DND-41 (cell line): ENCODE measurements around the gene SLCO4A1.

ENCODE experiments used
- CTCF ChIP-seq: IDR thresholded peaks from 2 replicates; pipeline ENCODE4 v1.5.1; 2012; ENCODE audit warnings: borderline replicate concordance, low read length, moderate library complexity, mild to moderate bottlenecking; ENCODE audit not compliant: poor library complexity, severe bottlenecking; ENCODE audit errors: extremely low read depth
- EZH2 ChIP-seq: IDR thresholded peaks from 3 replicates; pipeline ENCODE4 v1.6.1; 2012; ENCODE audit warnings: borderline replicate concordance, low read depth, mild to moderate bottlenecking, moderate library complexity, low read length, inconsistent platforms; ENCODE audit not compliant: severe bottlenecking

- TF ChIP-seq EZH2 (no peak), CTCF (no peak)
Observed at GRCh38 chr20:62653373-62653772, 11.1 kb downstream of the SLCO4A1 start.
